Activated CD4-positive, alpha-beta T cell treated with anti-CD3 and anti-CD28 coated beads, Interleukin-2, amount 50 U/mL, for 48 hours (primary cell): ENCODE data around the gene HBE1.
"Not testable (repeated sequence)": the region's sequence is repeated elsewhere in the genome, so short reads cannot be mapped to it uniquely, and the experiment has no call there.

Source experiments
- DNase-seq, 2 experiments: peaks; one replicate each; pipeline ENCODE4 v3.0.0-alpha.2; 2020

Gene HBE1

GRCh38 chr11:5269715-5270147 is at the start of gene HBE1:
Gene HBE1, minus strand, starts transcription at chr11:5269945. Its CDS starts 55 bp downstream, at chr11:5269890.
- DNase-seq, result no peak

GRCh38 chr11:5317292-5317691 is 47.5 kb upstream of the HBE1 start:
- no peak for DNase-seq

GRCh38 chr11:5313326-5314023 is 43.7 kb upstream of the HBE1 start:
- not testable (repeated sequence) for DNase-seq

DNA sequence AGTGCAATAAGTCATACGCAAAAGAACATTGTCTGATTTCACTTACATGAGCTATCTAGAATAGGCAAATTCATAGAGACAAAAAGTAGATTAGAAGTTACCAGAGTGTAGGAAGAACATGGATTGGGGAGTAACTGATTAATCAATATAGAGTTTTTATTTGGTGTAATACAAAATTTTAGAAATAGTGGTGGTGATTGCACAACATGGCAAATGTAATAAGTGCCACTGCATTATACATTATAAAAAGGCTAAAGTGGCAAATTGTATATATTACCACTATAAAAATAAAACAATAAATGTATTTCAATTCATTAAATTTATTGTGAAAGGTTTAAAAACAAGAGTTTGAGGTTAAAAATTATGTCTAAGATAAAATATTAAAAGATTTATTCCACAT is 40.7 kb upstream of the HBE1 start:
- no peak for DNase-seq

DNA sequence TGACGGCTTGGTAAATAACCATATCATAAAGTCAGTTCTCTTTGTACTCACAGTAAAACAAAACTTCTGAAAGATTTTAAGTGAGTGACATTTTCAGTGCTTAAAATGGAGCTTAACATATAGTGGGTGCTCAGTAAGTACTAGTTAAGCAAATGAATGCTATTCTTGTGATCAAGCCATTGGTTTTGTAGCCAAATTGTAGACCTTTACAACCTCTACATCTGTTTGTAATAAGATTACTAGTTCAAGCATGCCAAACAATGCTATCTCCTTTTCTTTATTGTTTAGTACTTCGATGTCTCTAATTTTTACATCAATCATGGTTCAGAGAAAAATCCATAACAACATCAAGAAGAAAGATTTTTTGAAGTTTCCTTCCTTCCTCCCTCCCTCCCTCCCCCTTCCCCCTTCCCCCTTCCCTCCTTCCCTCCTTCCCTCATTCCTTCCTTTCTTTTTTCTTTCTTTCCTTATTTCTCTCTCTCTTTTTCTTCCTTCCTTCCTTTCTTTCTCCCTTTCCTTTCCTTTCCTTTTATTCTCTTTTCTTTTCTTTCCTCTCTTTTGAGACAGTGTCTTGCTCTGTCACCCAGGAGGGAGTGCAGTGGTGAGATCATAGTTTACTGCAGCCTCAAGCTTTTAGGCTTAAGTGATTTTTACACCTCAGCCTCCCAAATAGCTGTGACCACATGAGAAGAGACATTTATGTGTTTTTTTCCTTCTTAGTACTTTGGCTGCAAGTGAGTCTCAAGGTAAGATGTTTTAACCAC is 37.7 kb upstream of the HBE1 start:
- no peak for DNase-seq

GRCh38 chr11:5304046-5304445 is 34.3 kb upstream of the HBE1 start:
- no peak for DNase-seq

DNA sequence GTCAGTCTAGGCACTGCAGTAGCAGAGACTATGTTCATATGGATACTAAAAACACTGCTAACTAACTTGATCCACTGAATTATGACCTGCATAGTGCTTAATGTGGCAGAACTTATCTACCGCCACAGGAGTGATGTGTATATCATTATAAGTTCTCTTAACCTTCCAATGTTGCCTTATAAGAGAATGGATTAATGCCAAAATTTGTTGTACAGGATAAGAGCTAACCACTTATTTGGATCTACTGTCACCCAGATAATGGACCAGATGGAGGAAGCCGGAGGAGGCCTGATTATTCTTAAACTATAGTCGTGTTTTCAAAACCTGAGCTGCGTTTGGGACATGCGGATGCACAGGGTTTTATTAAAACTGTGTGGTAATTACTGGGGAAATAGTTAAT is 33.9 kb upstream of the HBE1 start:
- DNase-seq, result no peak

DNA sequence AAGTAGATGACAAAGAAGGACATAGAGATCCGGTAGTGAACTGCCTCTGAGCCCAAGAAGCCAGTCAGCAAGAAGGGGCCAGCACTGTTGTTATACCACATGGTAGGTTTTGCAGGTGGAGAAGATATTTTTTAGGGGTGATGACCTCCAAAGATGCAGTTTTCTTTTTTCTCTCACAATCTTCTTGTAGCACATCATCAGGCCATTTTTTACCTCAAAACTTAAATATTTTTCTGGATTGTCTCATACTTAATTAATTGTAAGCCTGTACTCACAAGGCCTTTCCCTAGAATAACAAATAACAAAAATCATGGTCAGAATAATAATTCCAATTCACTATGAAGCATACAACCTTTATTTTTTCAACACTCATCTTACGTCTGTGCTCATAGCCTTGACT is 32.1 kb upstream of the HBE1 start, which contains the start of gene OR51B4:
Gene OR51B4, minus strand, starts transcription at position 101 of the 400 bp plus-strand sequence. Its CDS starts 0 bp downstream, at position 101.
- DNase-seq, result no peak

GRCh38 chr11:5300251-5300650 is 30.5 kb upstream of the HBE1 start:
- no peak for DNase-seq

GRCh38 chr11:5298451-5298850 is 28.7 kb upstream of the HBE1 start:
- no peak for DNase-seq

DNA sequence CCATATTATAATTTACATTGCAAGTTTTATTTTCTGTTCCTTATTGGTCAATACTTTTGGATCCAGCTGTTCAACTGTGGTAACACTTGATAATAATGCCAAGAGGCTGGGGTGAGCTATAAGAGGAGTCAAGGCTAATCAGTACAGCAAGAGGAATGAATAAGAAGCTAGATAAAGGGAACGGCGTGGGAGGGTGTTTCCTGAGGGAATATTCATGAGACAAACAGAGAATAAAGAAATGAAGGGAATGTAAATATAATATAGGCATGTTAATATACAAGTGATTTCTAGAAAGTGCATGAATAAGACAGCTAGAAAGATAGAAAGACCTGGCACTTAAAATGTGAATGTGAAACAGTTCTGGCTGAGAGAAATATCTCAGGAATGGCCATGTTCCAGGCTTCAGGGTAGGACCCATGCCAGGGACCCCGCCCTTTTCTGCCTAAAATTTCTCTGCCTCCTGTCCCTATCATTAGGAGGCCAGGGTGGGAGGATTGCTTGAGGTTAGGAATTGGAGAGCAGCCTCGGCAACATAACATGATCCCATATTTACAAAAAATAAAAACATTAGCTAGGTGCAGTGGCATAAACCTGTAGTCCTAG is 28.1 kb upstream of the HBE1 start:
- DNase-seq, result no peak

DNA sequence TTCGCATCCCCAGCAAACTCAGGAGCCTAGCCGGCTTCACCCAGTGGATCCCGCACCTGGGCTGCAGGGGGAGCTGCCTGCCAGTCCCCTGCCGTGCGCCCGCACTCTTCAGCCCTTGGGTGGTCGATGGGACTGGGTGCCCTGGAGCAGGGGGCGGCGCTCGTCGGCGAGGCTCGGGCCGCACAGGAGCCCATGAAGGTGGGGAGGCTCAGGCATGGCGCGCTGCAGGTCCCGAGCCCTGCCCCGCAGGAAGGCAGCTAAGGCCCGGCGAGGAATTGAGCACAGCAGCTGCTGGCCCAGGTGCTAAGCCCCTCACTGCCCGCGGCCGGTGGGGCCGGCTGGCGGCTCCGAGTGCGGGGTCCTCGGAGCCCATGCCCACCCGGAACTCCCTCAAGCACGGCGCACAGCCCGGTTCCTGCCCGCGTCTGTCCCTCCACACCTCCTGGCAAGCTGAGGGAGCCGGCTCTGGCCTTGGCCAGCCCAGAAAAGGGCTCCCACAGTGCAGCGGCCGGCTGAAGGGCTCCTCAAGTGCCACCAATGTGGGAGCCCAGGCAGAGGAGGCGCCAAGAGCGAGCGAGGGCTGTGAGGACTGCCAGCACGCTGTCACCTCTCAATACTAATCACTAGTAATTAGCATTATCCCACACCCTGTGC is 24.7 kb upstream of the HBE1 start:
- DNase-seq, result not testable (repeated sequence)

- no peak for DNase-seq
Measured at GRCh38 chr11:5293028-5293427, 23.3 kb upstream of the HBE1 start.

GRCh38 chr11:5291207-5291838 is 21.6 kb upstream of the HBE1 start:
- no peak for DNase-seq

- DNase-seq, result no peak
Measured at GRCh38 chr11:5290106-5290505, 20.4 kb upstream of the HBE1 start.

- no peak for DNase-seq
Measured at GRCh38 chr11:5289696-5290095, 20.0 kb upstream of the HBE1 start.

DNA sequence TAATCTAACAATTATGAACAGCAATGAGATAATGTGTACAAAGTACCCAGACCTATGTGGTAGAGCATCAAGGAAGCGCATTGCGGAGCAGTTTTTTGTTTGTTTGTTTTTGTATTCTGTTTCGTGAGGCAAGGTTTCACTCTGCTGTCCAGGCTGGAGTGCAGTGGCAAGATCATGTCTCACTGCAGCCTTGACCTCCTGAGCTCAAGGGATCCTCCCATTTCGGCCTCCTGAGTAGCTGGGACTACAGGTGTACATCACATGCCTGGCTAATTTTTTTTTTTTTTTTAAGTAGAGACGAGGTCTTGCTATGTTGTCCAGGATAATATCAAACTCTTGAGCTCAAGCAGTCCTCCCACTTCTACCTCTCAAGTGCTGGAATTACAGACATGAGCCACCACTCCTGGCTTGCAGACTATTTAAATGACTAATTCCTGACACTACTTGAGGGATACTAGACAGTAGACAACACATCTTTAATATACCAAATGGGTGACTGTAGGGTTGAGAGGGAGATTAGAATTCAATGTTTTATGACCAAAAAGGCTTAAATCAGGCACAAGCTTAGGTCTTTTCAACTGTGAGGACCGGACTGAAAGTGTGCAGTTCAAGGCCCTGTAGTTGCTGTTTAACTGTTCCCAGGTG is 19.3 kb upstream of the HBE1 start:
- no peak for DNase-seq

- DNase-seq, result no peak
Measured at GRCh38 chr11:5288108-5288905, 18.6 kb upstream of the HBE1 start.

DNA sequence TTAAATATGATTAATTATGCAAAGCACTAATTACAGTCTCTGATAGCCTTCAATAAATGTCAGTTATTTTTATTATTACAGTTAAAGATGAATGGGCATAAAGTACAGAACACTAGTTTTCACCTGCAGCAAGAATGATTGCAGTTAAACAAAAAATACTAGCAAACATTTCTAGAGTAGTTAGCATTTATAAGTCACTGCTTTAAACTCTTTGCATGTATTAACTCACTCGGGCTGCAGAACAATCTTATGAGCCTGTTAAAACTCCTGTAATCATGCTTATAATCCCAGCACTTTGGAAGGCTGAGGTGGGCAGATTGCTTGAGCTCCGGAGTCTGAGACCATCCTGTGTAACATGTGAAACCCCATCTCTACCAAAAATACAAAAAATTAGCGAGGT is 17.2 kb upstream of the HBE1 start:
- DNase-seq, result no peak

- no peak for DNase-seq
Measured at GRCh38 chr11:5286351-5286750, 16.6 kb upstream of the HBE1 start.

DNA sequence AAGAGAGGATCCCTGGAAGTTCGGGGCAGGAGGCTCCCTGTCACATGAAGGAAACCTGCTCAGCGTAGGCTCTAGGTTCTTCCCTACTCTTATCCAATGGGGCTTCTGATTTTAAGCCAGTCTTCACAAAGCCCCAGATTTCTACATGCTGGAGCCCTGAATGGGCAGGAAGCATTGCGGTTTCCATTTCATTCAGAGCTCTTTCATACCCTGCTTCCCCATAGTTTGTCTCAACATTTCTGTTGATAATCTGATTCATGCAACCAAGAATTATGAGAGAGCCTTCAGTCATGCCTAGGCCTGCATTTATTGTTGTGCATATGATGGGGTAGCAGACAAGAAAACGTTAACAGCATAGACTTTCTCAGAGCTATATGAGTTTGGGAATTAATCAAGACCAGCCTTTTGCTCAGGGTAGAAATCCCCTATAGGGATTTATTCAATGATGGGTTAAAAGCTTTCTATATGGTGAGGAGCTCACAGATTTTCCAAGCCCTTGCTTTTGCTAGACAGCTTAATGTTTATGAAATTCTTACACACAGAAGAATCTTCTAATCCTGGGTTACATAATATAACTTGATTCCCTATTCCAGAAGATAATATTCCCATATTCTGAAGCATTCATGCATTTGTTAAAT is 16.1 kb upstream of the HBE1 start:
- no peak for DNase-seq
